Spleen (tissue), 7 donors: ENCODE data around the gene MAP3K5.

ENCODE experiments used
- POLR2A ChIP-seq, 3 donors: fragments of 450-650 bp; IDR thresholded peaks; one replicate each; pipeline ENCODE4 v1.5.1; 2017; ENCODE audit warnings: antibody characterized with exemption in 3 of 3, mild to moderate bottlenecking in 1 of 3
- TF ChIP-seq, protein P1 (sequence below), 11 experiments: fragments of 200-600 bp in 7 of 11; fragments of 450-650 bp in 4 of 11; sonication (generic) in 4 of 11; IDR thresholded peaks in 8 of 11; conservative IDR thresholded peaks in 3 of 11; 1 replicate in 7 of 11; 2 replicates in 4 of 11; pipeline versions ENCODE4 v1.4.0 to v1.8.0; 2016 to 2021; ENCODE audit warnings: antibody characterized with exemption in 11 of 11, inconsistent platforms in 4 of 11, mild to moderate bottlenecking in 1 of 11
- donor health status: DM: no; HTN: no; CAD: no; lungs with moderate emphysema.
- donor health status: DM: no; HTN: no; CAD: no.
- donor health status: DM: no; HTN: no; CAD: no.

DNA sequence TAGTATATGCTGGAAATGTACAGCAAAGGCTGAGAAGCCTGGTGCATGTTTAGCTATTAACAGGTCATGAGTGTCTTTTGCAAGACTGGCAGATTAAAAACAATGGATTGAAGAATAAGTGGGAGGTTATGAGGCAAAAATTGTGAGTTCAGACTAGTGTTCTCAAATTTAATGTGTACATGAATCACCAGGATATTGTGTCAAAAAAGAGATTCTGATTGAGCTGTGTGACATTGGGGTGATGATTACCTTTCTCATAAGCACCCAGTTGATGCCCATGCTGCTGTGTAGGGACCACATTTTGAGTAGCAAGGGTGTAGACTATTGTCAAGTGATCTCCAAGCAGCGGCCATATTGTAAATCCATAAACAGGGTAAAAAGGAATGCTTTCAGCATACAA is 44.8 kb downstream of the MAP3K5 start:
- no peak for TF ChIP-seq POLR2A (IDR thresholded peaks at IDR 0.05)
- TF ChIP-seq, protein P1, sequence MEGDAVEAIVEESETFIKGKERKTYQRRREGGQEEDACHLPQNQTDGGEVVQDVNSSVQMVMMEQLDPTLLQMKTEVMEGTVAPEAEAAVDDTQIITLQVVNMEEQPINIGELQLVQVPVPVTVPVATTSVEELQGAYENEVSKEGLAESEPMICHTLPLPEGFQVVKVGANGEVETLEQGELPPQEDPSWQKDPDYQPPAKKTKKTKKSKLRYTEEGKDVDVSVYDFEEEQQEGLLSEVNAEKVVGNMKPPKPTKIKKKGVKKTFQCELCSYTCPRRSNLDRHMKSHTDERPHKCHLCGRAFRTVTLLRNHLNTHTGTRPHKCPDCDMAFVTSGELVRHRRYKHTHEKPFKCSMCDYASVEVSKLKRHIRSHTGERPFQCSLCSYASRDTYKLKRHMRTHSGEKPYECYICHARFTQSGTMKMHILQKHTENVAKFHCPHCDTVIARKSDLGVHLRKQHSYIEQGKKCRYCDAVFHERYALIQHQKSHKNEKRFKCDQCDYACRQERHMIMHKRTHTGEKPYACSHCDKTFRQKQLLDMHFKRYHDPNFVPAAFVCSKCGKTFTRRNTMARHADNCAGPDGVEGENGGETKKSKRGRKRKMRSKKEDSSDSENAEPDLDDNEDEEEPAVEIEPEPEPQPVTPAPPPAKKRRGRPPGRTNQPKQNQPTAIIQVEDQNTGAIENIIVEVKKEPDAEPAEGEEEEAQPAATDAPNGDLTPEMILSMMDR (IDR thresholded peaks at IDR 0.05 in 8 of 11, conservative IDR thresholded peaks at IDR 0.05 in 3 of 11): no peak
